Lower leg skin (tissue), 3 donors: ENCODE measurements around the gene PDZRN3.

ENCODE experiments used
- POLR2A ChIP-seq, 2 donors: fragments of 450-650 bp; IDR thresholded peaks; one replicate each; pipeline ENCODE4 v1.6.1; 2016 to 2017; ENCODE audit warnings: antibody characterized with exemption in 2 of 2, mild to moderate bottlenecking in 1 of 2, moderate library complexity in 1 of 2
- TF ChIP-seq, protein P1 (sequence below), 3 donors: fragments of 450-650 bp; IDR thresholded peaks; one replicate each; pipeline ENCODE4 v1.5.1; 2016; ENCODE audit warnings: antibody characterized with exemption in 3 of 3, mild to moderate bottlenecking in 3 of 3, moderate library complexity in 2 of 3

DNA sequence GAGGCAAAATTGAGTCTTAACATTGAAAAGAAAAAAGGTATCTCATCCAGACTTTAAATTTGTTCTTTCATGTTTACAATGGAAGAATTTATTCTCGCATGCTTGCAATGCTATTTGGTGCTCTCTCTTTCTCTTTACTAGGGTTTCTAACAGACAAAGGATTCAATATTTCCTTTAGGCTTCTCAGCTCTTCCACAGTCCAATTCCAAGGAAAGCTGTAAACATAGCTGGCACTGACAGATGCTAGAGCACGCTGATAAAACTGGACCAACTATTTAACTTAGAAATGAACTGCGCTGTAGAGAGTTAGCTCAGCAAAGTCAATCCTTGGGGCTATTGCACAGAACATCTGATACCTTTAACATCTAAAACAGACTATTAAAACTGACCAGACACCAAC is 81.3 kb downstream of the PDZRN3 start:
- TF ChIP-seq, protein P1, sequence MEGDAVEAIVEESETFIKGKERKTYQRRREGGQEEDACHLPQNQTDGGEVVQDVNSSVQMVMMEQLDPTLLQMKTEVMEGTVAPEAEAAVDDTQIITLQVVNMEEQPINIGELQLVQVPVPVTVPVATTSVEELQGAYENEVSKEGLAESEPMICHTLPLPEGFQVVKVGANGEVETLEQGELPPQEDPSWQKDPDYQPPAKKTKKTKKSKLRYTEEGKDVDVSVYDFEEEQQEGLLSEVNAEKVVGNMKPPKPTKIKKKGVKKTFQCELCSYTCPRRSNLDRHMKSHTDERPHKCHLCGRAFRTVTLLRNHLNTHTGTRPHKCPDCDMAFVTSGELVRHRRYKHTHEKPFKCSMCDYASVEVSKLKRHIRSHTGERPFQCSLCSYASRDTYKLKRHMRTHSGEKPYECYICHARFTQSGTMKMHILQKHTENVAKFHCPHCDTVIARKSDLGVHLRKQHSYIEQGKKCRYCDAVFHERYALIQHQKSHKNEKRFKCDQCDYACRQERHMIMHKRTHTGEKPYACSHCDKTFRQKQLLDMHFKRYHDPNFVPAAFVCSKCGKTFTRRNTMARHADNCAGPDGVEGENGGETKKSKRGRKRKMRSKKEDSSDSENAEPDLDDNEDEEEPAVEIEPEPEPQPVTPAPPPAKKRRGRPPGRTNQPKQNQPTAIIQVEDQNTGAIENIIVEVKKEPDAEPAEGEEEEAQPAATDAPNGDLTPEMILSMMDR (IDR thresholded peaks at IDR 0.05) = no peak
- no peak for TF ChIP-seq POLR2A (IDR thresholded peaks at IDR 0.05)
